GM12878 (cell line): ENCODE measurements around the gene SIM2. TPM values are rescaled to one million over a fixed set of nuclear protein-coding genes. Genes with fewer than 3 reads are reported as not detected.

Experiments used
- ATAC-seq: fragments of 200-7000 bp; cut with Tn5 transposase; 3 replicates; pipeline ENCODE4 v1.9.1; 2020; ENCODE audit warnings: mild to moderate bottlenecking, moderate library complexity
- BruUV-seq: library from RNA; stranded (reverse); fragments of 400-500 nt; replicated peaks from 2 replicates; lab custom pipeline; 2021; lab: Mats Ljungman, UMichigan
- CTCF ChIA-PET: fragments of 300-600 bp; sonication (Branson Sonifier 250); formaldehyde crosslinking; extraction: SDS; loops from one replicate; lab custom pipeline; 2021; ENCODE audit warnings: inconsistent platforms; lab: Yijun Ruan, JAX
- POLR2A ChIA-PET: fragments of 350-600 bp; formaldehyde crosslinking; extraction: SDS; loops from one replicate; lab custom pipeline; 2021; ENCODE audit warnings: inconsistent platforms; lab: Charles Lee
- RAD21 ChIA-PET: fragments of 300-600 bp; sonication (Branson Sonifier 250); formaldehyde crosslinking; loops from one replicate; lab custom pipeline; 2023; ENCODE audit warnings: antibody characterized with exemption; ENCODE audit not compliant: unreplicated experiment; lab: Charles Lee
- SMC1A ChIA-PET: fragments of 300-600 bp; sonication (Branson Sonifier 250); formaldehyde crosslinking; loops from one replicate; lab custom pipeline; 2023; ENCODE audit not compliant: unreplicated experiment, uncharacterized antibody; lab: Charles Lee
- DNase-seq: peaks from one replicate; pipeline ENCODE4 v3.0.0-alpha.2; 2011; ENCODE audit warnings: low read depth, low spot score
- FAIRE-seq: peaks from 3 replicates; lab custom pipeline; 2011; peaks lifted over from hg19 to GRCh38; lab: Jason Lieb, UNC
- H2AFZ ChIP-seq: 2 replicates; pipeline ENCODE4 v1.6.0; 2011; ENCODE audit warnings: low read depth, low read length, control low read depth; ENCODE audit not compliant: control insufficient read depth
- H3K27ac ChIP-seq: 2 replicates; pipeline ENCODE4 v1.5.1; 2011; ENCODE audit warnings: control low read depth; ENCODE audit not compliant: control insufficient read depth, insufficient read depth
- H3K27me3 ChIP-seq, 2 experiments: replicated peaks in 1 of 2; 2 replicates each; pipeline versions ENCODE4 v1.6.0 to v1.6.1; 2011; ENCODE audit warnings: low read length in 1 of 2; ENCODE audit not compliant: control insufficient read depth in 2 of 2, insufficient read depth in 2 of 2
- H3K36me3 ChIP-seq, 2 experiments: 2 replicates each; pipeline ENCODE4 v1.5.1; 2011; ENCODE audit warnings: low read length in 1 of 2; ENCODE audit not compliant: control insufficient read depth in 2 of 2, insufficient read depth in 2 of 2
- H3K4me1 ChIP-seq: 2 replicates; pipeline ENCODE4 v1.6.1; 2011; ENCODE audit warnings: mild to moderate bottlenecking, low read length, moderate library complexity, mixed read lengths; ENCODE audit not compliant: control insufficient read depth, insufficient read depth
- H3K4me2 ChIP-seq: 2 replicates; pipeline ENCODE4 v1.6.0; 2011; ENCODE audit warnings: control low read depth; ENCODE audit not compliant: control insufficient read depth, insufficient read depth
- H3K4me3 ChIP-seq: fragments of 200-600 bp; sonication (generic); 2 replicates; pipeline ENCODE4 v1.5.1; 2016
- H3K79me2 ChIP-seq: 2 replicates; pipeline ENCODE4 v1.6.0; 2011; ENCODE audit warnings: low read length; ENCODE audit not compliant: control insufficient read depth, insufficient read depth
- H3K9ac ChIP-seq: 2 replicates; pipeline ENCODE4 v1.8.0; 2011; ENCODE audit warnings: low read length, control low read depth, mixed read lengths; ENCODE audit not compliant: control insufficient read depth, insufficient read depth
- H3K9me3 ChIP-seq: replicated peaks from 3 replicates; pipeline ENCODE4 v1.5.1; 2011; ENCODE audit warnings: mild to moderate bottlenecking, low read length; ENCODE audit not compliant: control insufficient read depth, insufficient read depth
- H4K20me1 ChIP-seq: 2 replicates; pipeline ENCODE4 v1.6.0; 2011; ENCODE audit not compliant: control insufficient read depth, insufficient read depth
- BHLHE40 ChIP-seq, 2 experiments: fragments of 450-650 bp in 1 of 2; IDR thresholded peaks; 2 replicates each; pipeline ENCODE4 v1.6.1; 2011 to 2017; ENCODE audit warnings: low read depth in 2 of 2, borderline replicate concordance in 1 of 2, improper control_type of control experiment in 1 of 2, low read length in 1 of 2, mild to moderate bottlenecking in 1 of 2
- CHD1 ChIP-seq: IDR thresholded peaks from 2 replicates; pipeline ENCODE4 v1.6.1; 2012; ENCODE audit warnings: low read depth, low read length, improper control_type of control experiment
- POLR2AphosphoS2 ChIP-seq: IDR thresholded peaks from 2 replicates; pipeline ENCODE4 v1.6.1; 2011; ENCODE audit warnings: low read depth, mild to moderate bottlenecking, low read length, improper control_type of control experiment, moderate library complexity
- ZNF24 ChIP-seq: fragments of 450-650 bp; IDR thresholded peaks from 2 replicates; pipeline ENCODE4 v1.6.1; 2017; ENCODE audit warnings: antibody characterized with exemption, mild to moderate bottlenecking
- ZSCAN29 ChIP-seq: fragments of 450-650 bp; IDR thresholded peaks from 2 replicates; pipeline ENCODE4 v1.6.1; 2017; ENCODE audit warnings: mild to moderate bottlenecking, moderate library complexity
- WGBS: methylation state at CpG from one replicate; pipeline ENCODE4 v1.1.6; 2016; ENCODE audit warnings: low lambda C conversion rate; ENCODE audit not compliant: insufficient replicate concordance, insufficient coverage; ENCODE audit errors: missing lambda C conversion rate; 5-methylcytosine and 5-hydroxymethylcytosine counted together
- in situ Hi-C: fragments of 300-500 bp; cut with MboI; formaldehyde crosslinking; loops from 9 replicates; pipeline ENCODE4 v1.14.3; 2018; ENCODE audit warnings: mixed read lengths
- intact Hi-C: fragments of 100-400 bp; cut with micrococcal nuclease; formaldehyde crosslinking; loops from one replicate; pipeline ENCODE4 v1.14.2; 2022; ENCODE audit not compliant: unreplicated experiment
- polyA plus RNA-seq, 11 experiments: library from polyadenylated mRNA; depleted of rRNA in 4 of 11; unstranded in 6 of 11; stranded (reverse) in 5 of 11; fragments of >200 nt; fragmentation: Nextera tagmentation in 4 of 11; fragmentation: Illumina TruSeq in 1 of 11; extraction: Ambion mirVana in 4 of 11; extraction: Trizol in 1 of 11; gene quantifications; 1 replicate in 1 of 11; 2 replicates in 10 of 11; pipeline versions ENCODE4 v1.2.1 to v1.2.3, GENCODE V29; 2011 to 2016; ENCODE audit warnings: inconsistent platforms in 2 of 11, missing spikeins in 2 of 11, low read depth in 1 of 11
- total RNA-seq, 4 experiments: library from RNA; depleted of rRNA in 3 of 4; stranded (reverse); fragments of >200 nt in 3 of 4; fragmentation: Illumina TruSeq in 1 of 4; extraction: Trizol in 1 of 4; gene quantifications; 2 replicates each; pipeline versions ENCODE4 v1.2.1 to v1.2.3, GENCODE V29; 2013 to 2021
- TF ChIP-seq, protein P1 (sequence below): IDR thresholded peaks from 2 replicates; pipeline ENCODE4 v1.6.1; 2011; ENCODE audit warnings: borderline replicate concordance, low read depth, mild to moderate bottlenecking, moderate library complexity, mixed read lengths, low read length; ENCODE audit not compliant: insufficient read depth; ENCODE audit errors: extremely low read length
- TF ChIP-seq, protein P2 (sequence below): IDR thresholded peaks from 2 replicates; pipeline ENCODE4 v1.6.1; 2012; ENCODE audit warnings: low read depth, low read length, improper control_type of control experiment
- TF ChIP-seq, protein P3 (sequence below): fragments of 450-650 bp; IDR thresholded peaks from 2 replicates; pipeline ENCODE4 v1.6.1; 2018; ENCODE audit warnings: borderline replicate concordance, mild to moderate bottlenecking; ENCODE audit not compliant: partially characterized antibody

The SIM2 gene
- total and polyA plus RNA-seq, 10 of the 15 experiments (the other 5 are each of a cell fraction or from before 2014, with no cell fraction given) = 0.02 to 0.15 (median 0.05) TPM; not detected in 7

DNA sequence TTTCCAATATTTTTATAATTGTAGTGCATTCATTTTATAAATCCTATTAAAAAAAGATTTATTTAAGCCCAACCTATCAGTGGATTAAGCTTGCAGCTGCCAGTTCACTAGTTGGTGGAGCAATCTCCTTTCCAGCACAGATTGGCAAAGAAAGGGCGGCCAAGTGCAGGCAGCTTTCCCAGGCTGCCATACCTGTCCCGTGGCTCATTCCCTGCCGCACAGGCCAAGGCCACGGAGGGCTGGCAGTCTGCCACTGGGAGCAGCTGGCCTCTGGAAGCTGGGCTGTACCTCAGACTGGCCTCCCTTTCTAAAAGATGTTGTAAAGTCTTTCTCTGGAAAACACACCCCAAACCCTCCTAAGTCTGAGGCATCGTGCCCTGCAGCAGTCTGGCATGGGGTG is 74.2 kb downstream of the SIM2 start:
- no peaks in the 10 kb centered on the region for H3K9me3 ChIP-seq
- no peaks in the 10 kb centered on the region for H3K27me3 ChIP-seq
- no peak overlapping the region for H3K4me2 ChIP-seq
- in situ Hi-C loops = no loop called here
- WGBS = 59% methylated on average over 5 of the region's 5 CpGs
- RAD21 ChIA-PET = no interaction called here
- no peak overlapping the region for H3K27ac ChIP-seq
- SMC1A ChIA-PET = interaction anchor here (0.7 kb wide), 1 partner anchor 56 kb away, joined by 3 read pairs; no protein-coding TSS in a partner anchor
- no peaks in the 10 kb centered on the region for H3K4me1 ChIP-seq
- no peak overlapping the region for H2AFZ ChIP-seq
- no peak for DNase-seq
- no peak overlapping the region for H3K4me3 ChIP-seq
- CTCF ChIA-PET = no interaction called here
- FAIRE-seq = no peak
- POLR2A ChIA-PET = no interaction called here
- no peaks in the 10 kb centered on the region for H3K36me3 ChIP-seq
- TF ChIP-seq, protein P1, sequence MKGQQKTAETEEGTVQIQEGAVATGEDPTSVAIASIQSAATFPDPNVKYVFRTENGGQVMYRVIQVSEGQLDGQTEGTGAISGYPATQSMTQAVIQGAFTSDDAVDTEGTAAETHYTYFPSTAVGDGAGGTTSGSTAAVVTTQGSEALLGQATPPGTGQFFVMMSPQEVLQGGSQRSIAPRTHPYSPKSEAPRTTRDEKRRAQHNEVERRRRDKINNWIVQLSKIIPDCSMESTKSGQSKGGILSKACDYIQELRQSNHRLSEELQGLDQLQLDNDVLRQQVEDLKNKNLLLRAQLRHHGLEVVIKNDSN = no peak
- TF ChIP-seq ZSCAN29 (no peak), BHLHE40 (IDR thresholded peaks at IDR 0.05; ENCODE audit: borderline replicate concordance in 1 of 2, low read depth in 2 of 2, low read length in 1 of 2) (no peak), ZNF24 (no peak), CHD1 (no peak), POLR2AphosphoS2 (no peak)
- TF ChIP-seq, protein P2, sequence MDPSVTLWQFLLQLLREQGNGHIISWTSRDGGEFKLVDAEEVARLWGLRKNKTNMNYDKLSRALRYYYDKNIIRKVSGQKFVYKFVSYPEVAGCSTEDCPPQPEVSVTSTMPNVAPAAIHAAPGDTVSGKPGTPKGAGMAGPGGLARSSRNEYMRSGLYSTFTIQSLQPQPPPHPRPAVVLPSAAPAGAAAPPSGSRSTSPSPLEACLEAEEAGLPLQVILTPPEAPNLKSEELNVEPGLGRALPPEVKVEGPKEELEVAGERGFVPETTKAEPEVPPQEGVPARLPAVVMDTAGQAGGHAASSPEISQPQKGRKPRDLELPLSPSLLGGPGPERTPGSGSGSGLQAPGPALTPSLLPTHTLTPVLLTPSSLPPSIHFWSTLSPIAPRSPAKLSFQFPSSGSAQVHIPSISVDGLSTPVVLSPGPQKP = no peak
- TF ChIP-seq, protein P3, sequence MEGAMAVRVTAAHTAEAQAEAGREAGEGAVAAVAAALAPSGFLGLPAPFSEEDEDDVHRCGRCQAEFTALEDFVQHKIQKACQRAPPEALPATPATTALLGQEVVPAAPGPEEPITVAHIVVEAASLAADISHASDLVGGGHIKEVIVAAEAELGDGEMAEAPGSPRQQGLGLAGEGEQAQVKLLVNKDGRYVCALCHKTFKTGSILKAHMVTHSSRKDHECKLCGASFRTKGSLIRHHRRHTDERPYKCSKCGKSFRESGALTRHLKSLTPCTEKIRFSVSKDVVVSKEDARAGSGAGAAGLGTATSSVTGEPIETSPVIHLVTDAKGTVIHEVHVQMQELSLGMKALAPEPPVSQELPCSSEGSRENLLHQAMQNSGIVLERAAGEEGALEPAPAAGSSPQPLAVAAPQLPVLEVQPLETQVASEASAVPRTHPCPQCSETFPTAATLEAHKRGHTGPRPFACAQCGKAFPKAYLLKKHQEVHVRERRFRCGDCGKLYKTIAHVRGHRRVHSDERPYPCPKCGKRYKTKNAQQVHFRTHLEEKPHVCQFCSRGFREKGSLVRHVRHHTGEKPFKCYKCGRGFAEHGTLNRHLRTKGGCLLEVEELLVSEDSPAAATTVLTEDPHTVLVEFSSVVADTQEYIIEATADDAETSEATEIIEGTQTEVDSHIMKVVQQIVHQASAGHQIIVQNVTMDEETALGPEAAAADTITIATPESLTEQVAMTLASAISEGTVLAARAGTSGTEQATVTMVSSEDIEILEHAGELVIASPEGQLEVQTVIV = no peak
- TF ChIP-seq, all 136 proteins: peak for 0
- intact Hi-C loops = no loop called here
- H3K79me2 ChIP-seq = no peaks in the 10 kb centered on the region
- H3K9ac ChIP-seq = no peak overlapping the region
- no peak for ATAC-seq
- no TSS peak for BruUV-seq
- H4K20me1 ChIP-seq = no peaks in the 10 kb centered on the region
